ENCODE measurements around the gene LDLR.
"Not testable (repeated sequence)": the region's sequence is repeated elsewhere in the genome, so short reads cannot be mapped to it uniquely, and the experiment has no call there.

Gene LDLR

DNA sequence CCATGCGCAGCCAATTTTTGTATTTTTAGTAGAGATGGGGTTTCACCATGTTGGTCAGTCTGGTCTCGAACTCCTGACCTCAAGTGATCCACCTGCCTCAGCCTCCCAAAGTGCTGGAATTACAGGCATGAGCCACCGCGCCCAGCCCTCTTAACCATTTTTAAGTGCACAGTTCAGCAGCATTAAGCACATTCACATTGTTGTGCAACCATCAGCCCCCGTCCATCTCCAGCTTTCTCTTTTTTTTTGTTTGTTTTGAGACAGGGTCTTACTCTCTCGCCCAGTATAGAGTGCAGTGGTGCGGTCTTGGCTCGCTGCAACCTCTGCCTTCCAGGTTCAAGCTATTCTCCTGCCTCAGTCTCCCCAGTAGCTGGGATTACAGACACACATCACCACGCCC, 12.5 kb upstream of the LDLR start:
- not testable (repeated sequence) for DNase-seq

DNA sequence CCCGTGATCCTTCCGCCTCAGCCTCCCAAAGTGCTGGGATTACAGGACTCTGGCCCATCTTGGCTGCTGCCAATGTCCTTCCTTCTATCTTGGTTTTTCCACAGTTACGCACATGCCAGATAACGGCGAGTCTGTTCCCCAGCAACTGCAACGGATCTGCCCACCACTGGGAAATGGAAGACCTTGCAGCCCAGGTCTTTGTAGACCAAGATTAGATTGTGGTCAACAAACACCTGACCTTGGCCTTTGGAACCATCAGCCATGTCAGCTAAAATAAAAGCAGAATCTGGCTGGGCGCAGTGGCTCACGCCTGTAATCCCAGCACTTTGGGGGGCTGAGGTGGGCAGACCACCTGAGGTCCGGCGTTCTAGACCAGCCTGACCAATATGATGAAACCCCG, 10.4 kb upstream of the LDLR start:
- no peak for DNase-seq

DNA sequence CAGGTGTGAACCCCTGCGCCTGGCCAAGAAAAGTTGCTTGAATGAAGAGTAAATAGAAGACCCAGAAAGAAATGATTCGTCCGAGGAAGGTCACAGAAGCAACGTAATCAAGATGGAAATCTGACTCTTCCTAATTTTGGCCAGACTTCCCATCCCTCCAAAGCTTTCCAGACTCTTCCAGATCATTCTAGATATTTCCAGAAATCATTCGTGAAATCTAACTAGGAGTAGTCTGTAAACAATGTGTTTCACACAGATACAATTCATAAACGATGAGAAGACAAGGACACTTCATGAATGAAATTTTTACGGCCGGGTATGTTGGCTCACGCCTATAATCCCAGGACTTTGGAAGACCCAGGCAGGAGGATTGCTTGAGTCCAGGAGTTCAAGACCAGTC, 9.3 kb upstream of the LDLR start:
- no peak for DNase-seq

DNA sequence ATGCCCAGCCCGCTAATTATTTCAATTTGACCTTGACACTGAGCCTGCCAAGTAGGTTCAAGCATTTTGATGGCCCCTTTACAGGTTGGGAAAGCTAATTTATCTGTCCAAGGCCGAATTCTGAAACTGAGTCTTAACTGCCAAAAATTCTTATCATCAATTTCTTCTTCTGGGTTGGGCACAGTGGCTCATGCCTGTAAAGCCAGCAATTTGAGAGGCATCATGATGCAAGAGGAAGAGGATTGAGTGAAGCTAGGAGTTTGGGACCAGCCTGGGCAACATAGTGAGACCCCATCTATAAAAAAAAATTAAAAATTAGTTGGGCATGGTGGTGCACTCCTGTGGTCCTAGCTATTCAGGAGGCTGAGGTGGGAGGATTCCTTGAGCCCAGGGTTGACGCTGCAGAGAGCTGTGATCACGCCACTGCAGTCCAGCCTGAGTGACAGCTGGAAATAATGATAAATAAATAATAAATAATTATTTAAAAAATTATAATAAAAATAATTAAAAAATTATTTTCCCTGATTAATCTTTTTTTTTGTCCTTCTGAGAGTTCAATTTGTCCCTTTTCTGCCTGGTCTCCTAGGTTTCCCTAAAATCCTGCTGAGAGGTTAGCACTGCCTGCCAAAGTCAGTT, 1.3 kb upstream of the LDLR start:
- no peak for DNase-seq

DNA sequence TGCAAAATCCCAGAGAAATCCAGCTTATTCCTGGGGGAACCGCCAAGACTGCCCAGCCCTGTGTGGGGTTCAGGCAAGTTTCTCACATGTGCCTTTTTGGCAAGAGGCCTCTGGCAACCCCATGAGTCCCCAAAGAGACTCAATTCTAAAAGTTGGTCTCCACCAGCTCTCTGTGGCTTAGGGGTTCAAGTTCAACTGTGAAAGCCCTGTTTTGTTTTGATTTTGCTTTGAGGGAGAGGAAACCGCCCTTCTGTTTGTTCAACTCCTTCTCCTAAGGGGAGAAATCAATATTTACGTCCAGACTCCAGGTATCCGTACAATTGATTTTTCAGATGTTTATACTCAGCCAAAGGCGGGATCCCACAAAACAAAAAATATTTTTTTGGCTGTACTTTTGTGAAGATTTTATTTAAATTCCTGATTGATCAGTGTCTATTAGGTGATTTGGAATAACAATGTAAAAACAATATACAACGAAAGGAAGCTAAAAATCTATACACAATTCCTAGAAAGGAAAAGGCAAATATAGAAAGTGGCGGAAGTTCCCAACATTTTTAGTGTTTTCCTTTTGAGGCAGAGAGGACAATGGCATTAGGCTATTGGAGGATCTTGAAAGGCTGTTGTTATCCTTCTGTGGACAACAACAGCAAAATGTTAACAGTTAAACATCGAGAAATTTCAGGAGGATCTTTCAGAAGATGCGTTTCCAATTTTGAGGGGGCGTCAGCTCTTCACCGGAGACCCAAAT, 583 bp upstream of the LDLR start:
- DNase-seq, result peak; percentile 64

DNA sequence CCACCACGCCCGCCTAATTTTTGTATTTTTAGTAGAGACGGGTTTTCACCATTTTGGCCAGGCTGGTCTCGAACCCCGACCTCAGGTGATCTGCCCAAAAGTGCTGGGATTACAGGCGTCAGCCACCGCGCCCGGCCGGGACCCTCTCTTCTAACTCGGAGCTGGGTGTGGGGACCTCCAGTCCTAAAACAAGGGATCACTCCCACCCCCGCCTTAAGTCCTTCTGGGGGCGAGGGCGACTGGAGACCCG, 676 bp downstream of the LDLR start:
- DNase-seq, result not testable (repeated sequence)

DNA sequence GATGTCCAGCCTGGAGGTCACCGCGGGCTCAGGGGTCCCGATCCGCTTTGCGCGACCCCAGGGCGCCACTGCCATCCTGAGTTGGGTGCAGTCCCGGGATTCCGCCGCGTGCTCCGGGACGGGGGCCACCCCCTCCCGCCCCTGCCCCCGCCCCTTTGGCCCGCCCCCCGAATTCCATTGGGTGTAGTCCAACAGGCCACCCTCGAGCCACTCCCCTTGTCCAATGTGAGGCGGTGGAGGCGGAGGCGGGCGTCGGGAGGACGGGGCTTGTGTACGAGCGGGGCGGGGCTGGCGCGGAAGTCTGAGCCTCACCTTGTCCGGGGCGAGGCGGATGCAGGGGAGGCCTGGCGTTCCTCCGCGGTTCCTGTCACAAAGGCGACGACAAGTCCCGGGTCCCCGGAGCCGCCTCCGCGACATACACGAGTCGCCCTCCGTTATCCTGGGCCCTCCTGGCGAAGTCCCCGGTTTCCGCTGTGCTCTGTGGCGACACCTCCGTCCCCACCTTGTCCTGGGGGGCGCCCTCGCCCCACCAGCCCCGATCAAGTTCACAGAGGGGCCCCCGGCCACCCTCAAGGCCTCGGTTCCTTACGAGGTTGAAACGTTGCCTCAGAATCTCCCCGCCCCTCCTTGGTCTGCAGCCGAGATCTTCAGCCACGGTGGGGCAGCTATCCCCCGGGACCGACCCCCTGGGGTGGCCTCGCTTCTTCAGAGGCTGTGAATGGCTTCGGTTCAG, 1.2 kb downstream of the LDLR start:
- peak; percentile 97 for DNase-seq

DNA sequence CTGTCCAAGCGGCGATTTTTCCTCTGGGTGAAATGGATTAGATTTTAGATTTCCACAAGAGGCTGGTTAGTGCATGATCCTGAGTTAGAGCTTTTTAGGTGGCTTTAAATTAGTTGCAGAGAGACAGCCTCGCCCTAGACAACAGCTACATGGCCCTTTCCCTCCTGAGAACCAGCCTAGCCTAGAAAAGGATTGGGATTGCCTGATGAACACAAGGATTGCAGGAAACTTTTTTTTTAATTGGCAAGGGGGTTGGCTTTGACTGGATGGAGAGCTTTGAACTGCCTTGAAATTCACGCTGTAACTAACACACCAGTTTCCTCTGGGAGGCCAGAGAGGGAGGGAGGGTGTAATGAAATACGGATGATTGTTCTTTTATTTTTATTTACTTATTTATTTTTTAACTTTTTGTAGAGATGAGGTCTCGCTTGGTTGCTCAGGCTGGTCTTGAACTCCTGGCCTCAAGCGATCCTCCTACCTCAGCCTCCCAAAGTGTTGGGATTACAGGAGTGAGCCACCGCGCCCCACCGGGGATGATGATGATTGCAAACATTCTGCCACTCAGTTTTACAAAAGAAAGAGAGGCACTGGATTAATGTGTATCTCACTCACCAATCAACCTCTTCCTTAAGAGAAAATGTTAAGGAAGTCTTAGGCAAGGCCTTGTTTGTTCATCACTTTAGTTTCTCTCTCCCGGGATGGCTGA, 1.9 kb downstream of the LDLR start:
- DNase-seq, result no peak

DNA sequence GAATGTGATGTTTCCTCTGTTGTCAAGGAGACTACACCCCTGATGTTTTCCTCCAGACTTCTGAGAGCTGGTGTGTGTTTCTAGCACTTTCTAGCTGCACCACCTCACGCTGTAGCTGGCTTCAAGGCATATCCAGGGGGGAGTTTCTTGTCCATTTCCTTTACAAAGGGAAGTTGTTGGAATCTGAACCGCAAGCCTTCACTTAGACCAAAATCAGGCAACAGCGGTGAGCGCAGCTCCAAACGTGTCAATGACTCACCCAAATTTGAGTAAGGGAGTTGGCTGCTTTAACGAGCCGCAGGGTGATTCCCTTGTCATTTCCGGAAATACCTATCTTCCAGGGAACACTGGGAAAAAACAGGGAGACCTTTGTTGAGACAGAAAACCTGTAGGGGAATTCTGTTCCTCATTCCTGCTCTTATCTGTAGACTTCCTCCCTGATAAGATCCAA, 2.5 kb downstream of the LDLR start:
- DNase-seq, result peak; percentile 68

DNA sequence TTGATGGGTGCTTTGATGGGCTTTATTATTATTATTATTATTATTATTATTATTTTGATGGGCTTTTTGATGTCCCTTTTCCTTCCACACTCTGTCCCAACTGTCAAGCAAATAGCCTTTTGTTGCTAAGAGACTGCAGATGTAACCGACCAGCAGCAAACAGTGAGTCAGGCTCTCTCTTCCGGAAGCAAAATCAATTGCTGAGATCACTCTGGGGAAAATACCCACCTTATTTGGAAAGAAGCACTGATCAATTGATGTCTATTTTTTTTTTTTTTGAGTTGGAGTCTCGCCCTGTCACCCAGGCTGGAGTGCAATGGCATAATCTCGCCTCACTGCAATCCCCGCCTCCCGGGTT, 2.9 kb downstream of the LDLR start:
- DNase-seq, result no peak

DNA sequence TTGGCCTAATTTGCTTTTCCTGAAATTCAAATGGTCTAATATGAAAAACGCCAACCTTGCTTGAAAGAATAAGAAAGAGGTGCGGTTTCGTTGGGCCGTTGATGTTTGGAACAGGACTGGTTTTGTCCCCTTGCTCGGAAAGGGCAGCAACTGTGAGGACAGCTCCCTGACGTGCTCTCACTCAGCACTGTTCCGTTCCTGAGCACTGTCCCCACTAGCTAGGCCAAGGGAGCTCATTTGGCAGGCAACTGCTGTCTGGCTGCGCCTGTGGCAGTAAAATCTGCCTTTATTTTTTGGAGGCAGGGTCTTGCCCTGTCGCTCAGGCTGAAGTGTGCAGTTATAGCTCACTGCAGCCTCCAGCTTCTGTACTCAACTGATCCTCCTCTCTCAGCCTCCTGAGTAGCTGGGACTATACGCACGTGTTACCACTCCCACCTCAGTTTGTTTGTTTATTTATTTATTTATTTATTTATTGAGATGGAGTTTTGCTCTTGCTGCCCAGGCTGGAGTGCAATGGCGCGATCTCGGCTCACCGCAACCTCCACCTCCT, 4.5 kb downstream of the LDLR start:
- DNase-seq, result no peak

DNA sequence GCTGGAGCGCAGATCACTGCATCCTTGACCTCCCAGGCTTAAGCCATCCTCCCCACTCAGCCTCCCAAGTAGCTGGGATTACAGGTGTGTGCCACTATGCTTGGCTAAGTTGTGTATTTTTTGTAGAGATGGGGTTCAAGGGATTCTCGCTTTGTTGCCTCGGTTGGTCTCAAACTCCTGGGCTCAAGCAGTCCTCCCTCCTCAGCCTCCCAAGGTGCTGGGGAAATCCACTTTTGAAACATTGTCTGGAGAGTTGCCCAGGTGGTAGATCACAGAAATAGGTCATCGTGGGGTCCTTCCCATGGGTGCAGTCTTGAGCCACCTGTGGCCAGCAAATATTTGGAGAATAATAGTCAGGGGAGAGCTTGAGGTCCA, 5.2 kb downstream of the LDLR start:
- no peak for DNase-seq

DNA sequence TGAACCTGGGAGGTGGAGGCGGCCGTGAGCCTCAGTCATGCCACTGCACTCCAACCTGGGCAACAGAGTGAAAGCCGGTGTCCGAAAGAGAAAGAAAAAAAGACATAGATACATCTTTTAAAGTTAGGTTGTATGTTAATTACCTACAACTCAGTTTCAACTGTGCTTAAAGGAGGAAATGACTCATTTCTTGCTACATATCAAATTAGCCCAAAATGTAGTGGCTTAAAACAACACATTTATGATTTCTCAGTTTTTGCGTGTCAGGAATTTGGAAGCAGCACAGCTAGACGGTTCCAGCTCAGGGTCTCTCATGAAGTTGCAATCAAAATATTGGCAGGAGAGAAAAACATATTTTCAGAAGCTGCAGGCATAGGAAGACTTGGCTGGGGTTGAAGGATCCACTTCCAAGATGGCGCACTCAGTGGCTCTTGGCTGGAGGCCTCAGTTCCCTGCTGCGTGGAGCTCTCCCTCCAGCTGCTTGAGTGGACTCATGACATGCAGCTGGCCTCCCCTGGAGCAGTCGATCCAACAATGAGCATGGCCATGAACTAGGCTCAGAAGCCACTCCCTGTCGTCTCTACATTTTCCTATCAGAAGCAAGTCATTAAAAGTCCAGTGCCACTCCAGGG, 7.1 kb downstream of the LDLR start:
- peak; percentile 87 for DNase-seq

DNA sequence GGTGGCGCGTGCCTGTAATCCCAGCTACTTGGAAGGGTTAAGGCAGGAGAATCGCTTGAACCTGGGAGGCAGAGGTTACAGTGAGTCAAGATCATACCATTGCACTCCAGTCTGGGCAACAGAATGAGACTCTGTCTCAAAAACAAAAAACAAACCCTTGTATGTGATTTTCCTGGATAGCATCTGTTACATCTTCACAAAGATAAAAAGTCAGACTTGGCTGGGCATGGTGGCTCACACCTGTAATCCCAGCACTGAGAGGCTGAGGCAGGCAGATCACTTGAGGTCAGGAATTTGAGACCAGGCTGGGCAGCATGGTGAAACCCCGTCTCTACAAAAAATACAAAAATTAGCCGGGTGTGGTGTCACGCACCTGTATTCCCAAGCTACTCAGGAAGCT, 8.1 kb downstream of the LDLR start:
- DNase-seq, result not testable (repeated sequence)

DNA sequence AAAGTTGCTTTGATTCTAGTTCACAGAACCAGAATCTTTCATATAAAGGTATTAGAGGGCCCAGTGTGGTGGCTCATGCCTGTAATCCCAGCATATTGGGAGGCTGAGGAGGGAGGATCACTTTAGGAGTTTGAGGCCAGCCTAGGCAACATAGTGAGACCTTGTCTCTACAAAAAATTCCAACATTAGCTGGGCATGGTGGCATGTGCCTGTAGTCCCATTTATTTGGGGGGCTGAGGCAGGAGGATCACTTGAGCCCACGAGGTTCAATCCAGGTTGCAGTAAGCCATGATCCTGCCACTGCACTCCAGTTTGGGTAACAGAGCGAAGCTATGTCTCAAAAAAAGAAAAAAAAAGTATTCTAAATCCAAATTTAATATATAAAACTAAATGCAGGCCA, 9.1 kb downstream of the LDLR start:
- DNase-seq, result no peak

DNA sequence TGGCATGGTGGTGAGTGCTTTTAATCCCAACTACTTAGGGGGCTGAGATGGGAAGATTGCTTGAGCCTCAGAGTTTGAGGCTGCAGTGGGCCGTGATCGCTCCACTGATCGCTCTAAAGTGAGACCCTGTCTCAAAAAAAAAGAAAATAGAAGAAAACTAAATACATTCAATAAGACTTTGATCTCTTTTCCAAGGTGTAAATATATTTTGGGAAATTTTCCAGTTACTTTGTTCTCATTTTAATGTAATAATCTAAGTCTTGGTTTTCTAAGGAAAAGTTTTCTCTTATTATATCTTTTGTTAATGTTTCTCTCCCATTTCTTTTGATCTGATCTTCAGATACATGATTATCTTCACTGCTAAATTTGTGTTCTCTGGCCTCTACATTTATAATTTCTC, 9.6 kb downstream of the LDLR start:
- DNase-seq, result no peak

DNA sequence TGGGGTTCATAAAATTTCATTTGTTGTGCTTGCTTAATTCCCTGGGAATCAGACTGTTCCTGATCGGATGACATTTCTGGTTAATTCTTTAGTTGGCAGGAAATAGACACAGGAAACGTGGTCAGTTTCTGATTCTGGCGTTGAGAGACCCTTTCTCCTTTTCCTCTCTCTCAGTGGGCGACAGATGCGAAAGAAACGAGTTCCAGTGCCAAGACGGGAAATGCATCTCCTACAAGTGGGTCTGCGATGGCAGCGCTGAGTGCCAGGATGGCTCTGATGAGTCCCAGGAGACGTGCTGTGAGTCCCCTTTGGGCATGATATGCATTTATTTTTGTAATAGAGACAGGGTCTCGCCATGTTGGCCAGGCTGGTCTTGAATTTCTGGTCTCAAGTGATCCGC, 10.8 kb downstream of the LDLR start:
- no peak for DNase-seq

DNA sequence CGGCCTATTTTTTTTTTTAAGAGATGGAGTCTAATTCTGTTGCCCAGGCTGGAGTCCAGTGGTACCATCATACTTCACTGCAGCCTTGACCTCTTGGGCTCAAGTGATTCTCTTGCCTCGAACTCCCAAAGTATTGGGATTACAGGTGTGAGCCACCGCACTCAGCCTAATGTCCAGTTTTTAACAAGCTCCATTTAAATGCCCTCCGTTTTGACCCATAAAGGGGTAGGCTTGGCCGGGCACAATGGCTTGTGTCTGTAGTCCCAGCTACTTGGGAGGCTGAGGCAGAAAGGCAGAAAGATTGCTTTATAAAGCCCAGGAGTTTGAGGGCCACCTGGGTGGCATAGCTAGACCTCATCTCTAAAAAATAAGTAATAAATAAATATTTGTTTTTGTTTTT, 11.8 kb downstream of the LDLR start:
- DNase-seq, result no peak

DNA sequence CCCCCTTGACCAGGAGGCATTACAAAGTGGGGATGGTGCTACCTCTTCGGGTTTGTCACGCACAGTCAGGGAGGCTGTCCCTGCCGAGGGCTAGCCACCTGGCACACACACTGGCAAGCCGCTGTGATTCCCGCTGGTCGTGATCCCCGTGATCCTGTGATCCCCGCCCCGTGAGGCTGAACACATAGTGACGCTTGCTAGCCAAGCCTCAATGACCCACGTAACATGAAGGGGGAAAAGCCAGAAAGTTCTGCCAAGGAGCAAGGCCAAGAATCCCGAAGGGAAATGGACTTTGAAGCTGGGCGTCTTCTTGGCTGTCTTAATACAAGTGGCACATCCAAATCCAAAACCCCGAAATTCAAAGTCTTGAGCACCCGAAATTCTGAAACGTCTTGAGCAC, 13.7 kb downstream of the LDLR start:
- DNase-seq, result no peak

DNA sequence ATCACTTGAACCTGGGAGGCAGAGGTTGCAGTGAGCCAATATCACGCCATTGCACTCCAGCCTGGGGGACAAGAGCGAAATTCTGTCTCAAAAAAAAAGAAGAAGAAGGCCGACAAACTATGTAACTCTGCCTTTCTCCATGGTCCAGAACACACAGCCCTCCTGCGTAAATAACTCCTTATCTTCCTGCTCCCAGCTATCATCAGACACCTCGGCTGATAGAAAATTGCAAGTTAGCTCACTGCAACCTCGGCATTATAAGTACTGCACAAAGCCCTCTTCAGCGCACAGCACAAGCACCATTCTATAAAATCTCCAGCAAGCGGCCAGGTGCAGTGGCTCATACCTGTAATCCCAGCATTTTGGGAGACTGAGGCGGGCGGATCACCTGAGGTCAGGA, 14.4 kb downstream of the LDLR start:
- DNase-seq, result not testable (repeated sequence)

DNA sequence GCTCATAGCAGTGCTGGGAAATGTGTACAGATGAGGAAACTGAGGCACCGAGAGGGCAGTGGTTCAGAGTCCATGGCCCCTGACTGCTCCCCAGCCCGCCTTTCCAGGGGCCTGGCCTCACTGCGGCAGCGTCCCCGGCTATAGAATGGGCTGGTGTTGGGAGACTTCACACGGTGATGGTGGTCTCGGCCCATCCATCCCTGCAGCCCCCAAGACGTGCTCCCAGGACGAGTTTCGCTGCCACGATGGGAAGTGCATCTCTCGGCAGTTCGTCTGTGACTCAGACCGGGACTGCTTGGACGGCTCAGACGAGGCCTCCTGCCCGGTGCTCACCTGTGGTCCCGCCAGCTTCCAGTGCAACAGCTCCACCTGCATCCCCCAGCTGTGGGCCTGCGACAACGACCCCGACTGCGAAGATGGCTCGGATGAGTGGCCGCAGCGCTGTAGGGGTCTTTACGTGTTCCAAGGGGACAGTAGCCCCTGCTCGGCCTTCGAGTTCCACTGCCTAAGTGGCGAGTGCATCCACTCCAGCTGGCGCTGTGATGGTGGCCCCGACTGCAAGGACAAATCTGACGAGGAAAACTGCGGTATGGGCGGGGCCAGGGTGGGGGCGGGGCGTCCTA, 15.9 kb downstream of the LDLR start:
- DNase-seq, result no peak

DNA sequence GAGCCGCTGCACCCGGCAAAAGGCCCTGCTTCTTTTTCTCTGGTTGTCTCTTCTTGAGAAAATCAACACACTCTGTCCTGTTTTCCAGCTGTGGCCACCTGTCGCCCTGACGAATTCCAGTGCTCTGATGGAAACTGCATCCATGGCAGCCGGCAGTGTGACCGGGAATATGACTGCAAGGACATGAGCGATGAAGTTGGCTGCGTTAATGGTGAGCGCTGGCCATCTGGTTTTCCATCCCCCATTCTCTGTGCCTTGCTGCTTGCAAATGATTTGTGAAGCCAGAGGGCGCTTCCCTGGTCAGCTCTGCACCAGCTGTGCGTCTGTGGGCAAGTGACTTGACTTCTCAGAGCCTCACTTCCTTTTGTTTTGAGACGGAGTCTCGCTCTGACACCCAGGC, 17.2 kb downstream of the LDLR start:
- peak; percentile 60 for DNase-seq

DNA sequence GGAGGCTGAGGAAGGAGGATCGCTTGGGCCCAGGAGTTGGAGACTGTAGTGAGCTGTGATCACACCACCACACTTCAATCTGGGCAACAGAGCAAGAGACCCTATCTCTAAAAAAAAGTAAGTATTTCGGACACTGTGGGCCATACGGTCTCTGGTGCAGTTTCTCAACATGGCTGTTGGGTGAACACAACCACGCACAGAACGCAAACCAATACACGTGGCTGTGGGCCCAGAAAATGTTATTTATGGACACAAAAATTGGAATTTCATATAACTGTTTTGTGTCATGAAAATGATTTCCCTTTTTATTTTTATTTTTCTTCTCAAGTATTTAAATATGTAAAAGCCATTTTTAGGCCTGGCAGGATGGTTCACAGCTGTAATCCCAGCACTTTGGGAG, 19.5 kb downstream of the LDLR start:
- no peak for DNase-seq

Data from right forelimb (tissue), 1 donor.